Gastrocnemius medialis (tissue), 4 donors: ENCODE data around the gene EFNA5.

ENCODE experiments used
- CTCF ChIP-seq, 5 experiments: fragments of 450-650 bp in 3 of 5; fragments of 200-600 bp in 2 of 5; sonication (generic) in 2 of 5; IDR thresholded peaks in 4 of 5; conservative IDR thresholded peaks in 1 of 5; 1 replicate in 4 of 5; 2 replicates in 1 of 5; pipeline ENCODE4 v1.5.1; 2016 to 2019; ENCODE audit warnings: antibody characterized with exemption in 5 of 5, mild to moderate bottlenecking in 3 of 5, moderate library complexity in 3 of 5
- POLR2A ChIP-seq, 2 donors: fragments of 450-650 bp; IDR thresholded peaks; one replicate each; pipeline ENCODE4 v1.6.1; 2017; ENCODE audit warnings: antibody characterized with exemption in 2 of 2, mild to moderate bottlenecking in 2 of 2, moderate library complexity in 2 of 2

DNA sequence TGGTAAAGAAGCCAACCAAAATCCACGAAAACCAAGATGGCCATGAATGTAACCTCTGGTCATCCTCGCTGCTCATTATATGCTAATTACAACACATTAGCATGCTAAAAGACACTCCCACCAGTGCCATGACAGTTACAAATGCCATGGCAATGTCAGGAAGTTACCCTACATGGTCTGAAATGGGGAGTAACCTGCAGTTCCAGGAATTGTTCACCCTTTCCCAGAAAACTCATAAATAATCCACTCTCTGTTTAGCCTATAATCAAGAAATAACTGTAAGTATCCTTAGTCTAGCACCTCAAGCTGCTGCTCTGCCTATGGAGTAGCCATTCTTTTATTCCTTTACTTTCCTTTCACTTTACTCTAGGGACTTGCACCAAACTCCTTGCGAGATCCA, 160.6 kb downstream of the EFNA5 start:
- TF ChIP-seq CTCF (IDR thresholded peaks at IDR 0.05 in 4 of 5, conservative IDR thresholded peaks at IDR 0.05 in 1 of 5) (no peak), POLR2A (IDR thresholded peaks at IDR 0.05) (no peak)
